ENCODE data around the gene RNF111. TPM values are rescaled to one million over a fixed set of nuclear protein-coding genes. Genes with fewer than 3 reads are reported as not detected.

Gene RNF111
- total and polyA plus RNA-seq, 2 experiments from 2014 or later = 14.4 to 24.5 TPM

DNA sequence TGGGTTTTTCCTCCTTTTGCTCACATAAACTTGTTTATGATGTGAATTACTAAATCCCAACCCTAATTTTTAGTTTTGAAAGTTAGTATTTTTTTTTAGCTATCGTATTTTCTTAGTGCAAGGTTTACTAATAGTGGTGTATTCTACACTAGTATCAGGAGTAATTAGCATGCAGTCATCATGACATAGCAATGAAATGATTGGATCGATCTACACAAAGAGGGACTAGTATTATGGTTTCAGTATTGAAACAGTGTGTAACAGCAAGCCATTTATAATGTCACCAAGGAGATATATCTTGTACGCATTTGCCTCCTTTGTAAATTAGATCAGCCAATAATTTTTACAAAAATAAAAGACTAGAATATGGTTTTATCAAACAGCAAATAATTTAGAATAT is 38.7 kb downstream of the RNF111 start:
- H3K4me1 ChIP-seq (ENCODE audit: insufficient read depth) = peaks cover 6% of the 10 kb centered on the region
- no peaks in the 10 kb centered on the region for H3K27me3 ChIP-seq (ENCODE audit: insufficient read depth)
- Mint-ChIP-seq H3K27me3 (ENCODE audit: insufficient read depth, low read depth, poor library complexity) (no peaks in the 10 kb centered on the region), H3K9me3 (no peaks in the 10 kb centered on the region), H3K27ac (no peak overlapping the region; the same call in 1 of the 2 replicates), H3K36me3 (ENCODE audit: low read depth) (peaks cover 6% of the 10 kb centered on the region; the same call in 1 of the 3 replicates), H3K4me1 (peaks cover 3% of the 10 kb centered on the region; the same call in 2 of the 3 replicates), H3K4me3 (no peak overlapping the region)
- H3K36me3 ChIP-seq (ENCODE audit: insufficient read depth) = no peaks in the 10 kb centered on the region
- peaks cover 71% of the 10 kb centered on the region for H3K79me2 ChIP-seq (replicated peaks; ENCODE audit: insufficient read depth)
- H3K4me2 ChIP-seq = no peak overlapping the region
- no peak for ATAC-seq
- H3K27ac ChIP-seq (ENCODE audit: low read depth) = no peak overlapping the region
- H3F3A ChIP-seq (replicated peaks; ENCODE audit: low read depth) = no peaks in the 10 kb centered on the region
- TF ChIP-seq, protein P1, sequence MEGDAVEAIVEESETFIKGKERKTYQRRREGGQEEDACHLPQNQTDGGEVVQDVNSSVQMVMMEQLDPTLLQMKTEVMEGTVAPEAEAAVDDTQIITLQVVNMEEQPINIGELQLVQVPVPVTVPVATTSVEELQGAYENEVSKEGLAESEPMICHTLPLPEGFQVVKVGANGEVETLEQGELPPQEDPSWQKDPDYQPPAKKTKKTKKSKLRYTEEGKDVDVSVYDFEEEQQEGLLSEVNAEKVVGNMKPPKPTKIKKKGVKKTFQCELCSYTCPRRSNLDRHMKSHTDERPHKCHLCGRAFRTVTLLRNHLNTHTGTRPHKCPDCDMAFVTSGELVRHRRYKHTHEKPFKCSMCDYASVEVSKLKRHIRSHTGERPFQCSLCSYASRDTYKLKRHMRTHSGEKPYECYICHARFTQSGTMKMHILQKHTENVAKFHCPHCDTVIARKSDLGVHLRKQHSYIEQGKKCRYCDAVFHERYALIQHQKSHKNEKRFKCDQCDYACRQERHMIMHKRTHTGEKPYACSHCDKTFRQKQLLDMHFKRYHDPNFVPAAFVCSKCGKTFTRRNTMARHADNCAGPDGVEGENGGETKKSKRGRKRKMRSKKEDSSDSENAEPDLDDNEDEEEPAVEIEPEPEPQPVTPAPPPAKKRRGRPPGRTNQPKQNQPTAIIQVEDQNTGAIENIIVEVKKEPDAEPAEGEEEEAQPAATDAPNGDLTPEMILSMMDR (conservative IDR thresholded peaks at IDR 0.05; ENCODE audit: low read depth in 2 of 2) = no peak
- no peak for TF ChIP-seq JUNB (IDR thresholded peaks at IDR 0.05; ENCODE audit: unreplicated experiment)
- no peak for TF ChIP-seq EZH2 (IDR thresholded peaks at IDR 0.05; ENCODE audit: low read depth, unreplicated experiment)
- TF ChIP-seq EZH2phosphoT487 (IDR thresholded peaks at IDR 0.05; ENCODE audit: unreplicated experiment) = no peak
- TF ChIP-seq ZNF114 (CRISPR knock-in tag; IDR thresholded peaks at IDR 0.05) = no peak
- TF ChIP-seq, protein P2, sequence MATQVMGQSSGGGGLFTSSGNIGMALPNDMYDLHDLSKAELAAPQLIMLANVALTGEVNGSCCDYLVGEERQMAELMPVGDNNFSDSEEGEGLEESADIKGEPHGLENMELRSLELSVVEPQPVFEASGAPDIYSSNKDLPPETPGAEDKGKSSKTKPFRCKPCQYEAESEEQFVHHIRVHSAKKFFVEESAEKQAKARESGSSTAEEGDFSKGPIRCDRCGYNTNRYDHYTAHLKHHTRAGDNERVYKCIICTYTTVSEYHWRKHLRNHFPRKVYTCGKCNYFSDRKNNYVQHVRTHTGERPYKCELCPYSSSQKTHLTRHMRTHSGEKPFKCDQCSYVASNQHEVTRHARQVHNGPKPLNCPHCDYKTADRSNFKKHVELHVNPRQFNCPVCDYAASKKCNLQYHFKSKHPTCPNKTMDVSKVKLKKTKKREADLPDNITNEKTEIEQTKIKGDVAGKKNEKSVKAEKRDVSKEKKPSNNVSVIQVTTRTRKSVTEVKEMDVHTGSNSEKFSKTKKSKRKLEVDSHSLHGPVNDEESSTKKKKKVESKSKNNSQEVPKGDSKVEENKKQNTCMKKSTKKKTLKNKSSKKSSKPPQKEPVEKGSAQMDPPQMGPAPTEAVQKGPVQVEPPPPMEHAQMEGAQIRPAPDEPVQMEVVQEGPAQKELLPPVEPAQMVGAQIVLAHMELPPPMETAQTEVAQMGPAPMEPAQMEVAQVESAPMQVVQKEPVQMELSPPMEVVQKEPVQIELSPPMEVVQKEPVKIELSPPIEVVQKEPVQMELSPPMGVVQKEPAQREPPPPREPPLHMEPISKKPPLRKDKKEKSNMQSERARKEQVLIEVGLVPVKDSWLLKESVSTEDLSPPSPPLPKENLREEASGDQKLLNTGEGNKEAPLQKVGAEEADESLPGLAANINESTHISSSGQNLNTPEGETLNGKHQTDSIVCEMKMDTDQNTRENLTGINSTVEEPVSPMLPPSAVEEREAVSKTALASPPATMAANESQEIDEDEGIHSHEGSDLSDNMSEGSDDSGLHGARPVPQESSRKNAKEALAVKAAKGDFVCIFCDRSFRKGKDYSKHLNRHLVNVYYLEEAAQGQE (IDR thresholded peaks at IDR 0.05; ENCODE audit: unreplicated experiment) = no peak
- TF ChIP-seq NANOG (IDR thresholded peaks at IDR 0.05; ENCODE audit: borderline replicate concordance) = no peak
- no peak for TF ChIP-seq POLR2AphosphoS5 (IDR thresholded peaks at IDR 0.05; ENCODE audit: low read depth)
- TF ChIP-seq, protein P3, sequence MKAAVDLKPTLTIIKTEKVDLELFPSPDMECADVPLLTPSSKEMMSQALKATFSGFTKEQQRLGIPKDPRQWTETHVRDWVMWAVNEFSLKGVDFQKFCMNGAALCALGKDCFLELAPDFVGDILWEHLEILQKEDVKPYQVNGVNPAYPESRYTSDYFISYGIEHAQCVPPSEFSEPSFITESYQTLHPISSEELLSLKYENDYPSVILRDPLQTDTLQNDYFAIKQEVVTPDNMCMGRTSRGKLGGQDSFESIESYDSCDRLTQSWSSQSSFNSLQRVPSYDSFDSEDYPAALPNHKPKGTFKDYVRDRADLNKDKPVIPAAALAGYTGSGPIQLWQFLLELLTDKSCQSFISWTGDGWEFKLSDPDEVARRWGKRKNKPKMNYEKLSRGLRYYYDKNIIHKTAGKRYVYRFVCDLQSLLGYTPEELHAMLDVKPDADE (IDR thresholded peaks at IDR 0.05) = no peak
- H3K9me2 ChIP-seq (ENCODE audit: insufficient read depth) = no peaks in the 10 kb centered on the region
- H4K20me1 ChIP-seq (replicated peaks; ENCODE audit: insufficient read depth) = peaks cover 12% of the 10 kb centered on the region; the same call in 1 of the 2 replicates
- DNase-seq (ENCODE audit: low spot score) = no peak
- no peak overlapping the region for H2AFZ ChIP-seq
- H3K4me3 ChIP-seq = no peak overlapping the region

Measured in GM23338 (cell line).